Activated T-helper 2 cell treated with anti-CD3 and anti-CD28 coated beads, Interferon-gamma antibody, Interleukin-2, Interleukin-4, amounts not matched to agents 10 μg/mL and 5 μg/mL and 100 μg/mL, durations not matched to agents 14 hours and 24 hours and 36 hours (primary cell): ENCODE measurements around the gene ESR1. TPM values are rescaled to one million over a fixed set of nuclear protein-coding genes. Genes with fewer than 3 reads are reported as not detected.
"Not testable (repeated sequence)": the region's sequence is repeated elsewhere in the genome, so short reads cannot be mapped to it uniquely, and the experiment has no call there.

ENCODE experiments used
- DNase-seq: peaks from one replicate; pipeline ENCODE4 v3.0.0; 2021; ENCODE audit warnings: low spot score
- H3K27ac Mint-ChIP-seq: one replicate; pipeline ENCODE4 v1.8.0; 2021; ENCODE audit warnings: mixed read lengths
- H3K27me3 Mint-ChIP-seq: one replicate; pipeline ENCODE4 v1.8.0; 2021; ENCODE audit warnings: low read depth, mixed read lengths
- H3K36me3 Mint-ChIP-seq: one replicate; pipeline ENCODE4 v1.8.0; 2021; ENCODE audit warnings: low read depth, mixed read lengths
- H3K4me1 Mint-ChIP-seq: one replicate; pipeline ENCODE4 v1.8.0; 2021; ENCODE audit warnings: low read depth, mixed read lengths
- H3K4me3 Mint-ChIP-seq: one replicate; pipeline ENCODE4 v1.8.0; 2021; ENCODE audit warnings: low read depth, mild to moderate bottlenecking, moderate library complexity, mixed read lengths
- H3K9me3 Mint-ChIP-seq: one replicate; pipeline ENCODE4 v1.8.0; 2021; ENCODE audit warnings: mixed read lengths
- intact Hi-C: fragments of 100-400 bp; cut with micrococcal nuclease; formaldehyde crosslinking; loops from one replicate; pipeline ENCODE4 v1.15.1; 2023
- total RNA-seq: library from RNA; stranded (reverse); gene quantifications from 2 replicates; pipeline ENCODE4 v1.2.3, GENCODE V29; 2022

The ESR1 gene
- total RNA-seq, 1 donor from 2014 or later, result not detected

DNA sequence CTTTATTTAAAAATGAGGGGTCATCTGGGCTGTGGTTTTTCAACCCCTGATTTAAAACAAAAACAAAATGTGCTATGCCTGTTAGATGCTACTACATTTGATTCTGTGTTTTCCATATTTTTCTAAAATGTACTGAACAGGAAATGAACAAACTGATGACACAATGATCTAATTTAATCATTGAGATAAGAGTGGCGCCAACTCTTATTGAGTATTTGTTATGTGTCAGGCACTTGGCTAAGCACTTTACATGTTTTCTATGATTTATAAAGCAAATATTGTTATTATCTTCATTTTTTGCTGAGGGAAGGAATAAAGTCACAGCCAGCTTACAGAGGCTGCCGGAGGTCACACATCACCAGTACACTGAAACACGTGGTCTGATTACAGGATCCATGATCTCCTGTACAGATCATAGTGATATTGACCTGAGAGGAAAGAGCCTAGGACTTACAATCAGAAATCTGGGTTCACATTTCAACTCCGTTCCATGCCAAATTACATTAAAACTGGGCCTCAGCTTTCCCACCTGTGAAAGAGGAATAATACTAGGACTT lies 166.7 kb downstream of the ESR1 start:
- no peak overlapping the region for H3K27ac Mint-ChIP-seq
- no peak for DNase-seq
- intact Hi-C loops, result no loop called here
- no peaks in the 10 kb centered on the region for H3K36me3 Mint-ChIP-seq
- H3K4me1 Mint-ChIP-seq, result no peaks in the 10 kb centered on the region
- H3K9me3 Mint-ChIP-seq, result no peaks in the 10 kb centered on the region
- no peak overlapping the region for H3K4me3 Mint-ChIP-seq
- H3K27me3 Mint-ChIP-seq, result peaks cover 5% of the 10 kb centered on the region

DNA sequence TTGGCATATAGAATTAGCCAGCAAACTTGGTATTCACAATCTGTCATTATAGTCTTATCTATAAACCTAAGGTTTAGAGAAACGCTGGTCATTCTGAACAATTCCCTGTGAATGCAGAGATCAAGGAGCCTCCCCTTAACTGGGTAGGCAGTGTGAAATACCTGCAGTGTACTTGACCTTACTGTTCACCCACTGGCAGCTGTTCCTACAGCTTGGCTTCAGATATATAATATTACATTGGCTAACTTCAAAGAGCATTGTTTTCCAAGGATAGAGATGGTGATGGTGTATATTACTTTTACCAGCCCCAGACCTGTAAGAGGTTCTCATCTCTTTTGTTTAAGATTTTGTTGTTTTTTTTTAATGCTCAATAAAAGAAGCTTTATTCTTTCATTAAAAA lies 168.3 kb downstream of the ESR1 start:
- no peaks in the 10 kb centered on the region for H3K36me3 Mint-ChIP-seq
- no peak overlapping the region for H3K4me3 Mint-ChIP-seq
- no peak overlapping the region for H3K27ac Mint-ChIP-seq
- no peaks in the 10 kb centered on the region for H3K9me3 Mint-ChIP-seq
- intact Hi-C loops, result no loop called here
- peaks cover 4% of the 10 kb centered on the region for H3K27me3 Mint-ChIP-seq
- DNase-seq, result no peak
- H3K4me1 Mint-ChIP-seq, result no peaks in the 10 kb centered on the region

DNA sequence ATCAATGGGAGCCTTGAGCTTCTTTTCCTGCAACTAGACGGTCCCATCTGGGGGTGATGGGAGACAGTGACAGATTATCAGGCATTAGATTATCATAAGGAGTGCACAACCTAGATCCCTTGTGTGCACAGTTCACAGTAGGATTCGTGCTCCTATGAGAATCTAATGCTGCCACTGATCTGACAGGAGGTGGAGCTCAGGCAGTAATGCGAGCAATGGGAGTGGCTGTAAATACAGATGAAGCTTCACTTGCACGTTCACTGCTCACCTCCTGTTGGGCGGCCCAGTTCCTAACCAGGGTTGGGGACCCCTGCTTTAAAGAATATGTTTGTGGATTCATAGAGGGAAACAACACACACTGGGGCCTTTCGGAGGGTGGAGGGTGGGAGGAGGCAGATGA lies 180.7 kb downstream of the ESR1 start:
- H3K27me3 Mint-ChIP-seq, H3K27ac Mint-ChIP-seq, H3K36me3 Mint-ChIP-seq, H3K9me3 Mint-ChIP-seq, intact Hi-C loops, DNase-seq, H3K4me1 Mint-ChIP-seq, H3K4me3 Mint-ChIP-seq: not testable (repeated sequence)

DNA sequence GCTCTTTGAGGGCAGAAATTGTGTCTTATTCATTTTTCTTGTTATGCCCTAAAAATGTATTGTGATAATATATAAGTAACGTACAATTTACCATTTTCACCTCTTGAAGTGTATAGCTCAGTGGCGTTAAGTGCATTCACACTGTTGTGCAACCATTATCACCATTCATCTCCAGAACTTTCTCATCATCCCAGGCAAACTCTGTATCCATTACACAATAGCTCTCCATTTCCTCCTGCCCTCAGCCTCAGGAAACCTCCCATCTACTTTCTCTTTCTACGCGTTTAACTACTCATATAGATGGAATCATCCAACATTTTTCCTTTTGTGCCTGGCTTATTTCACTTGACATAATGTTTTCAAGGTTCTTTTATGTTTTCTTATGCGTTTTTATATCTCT lies 184.6 kb downstream of the ESR1 start:
- Mint-ChIP-seq H3K4me3 (no peak overlapping the region), H3K27ac (no peak overlapping the region), H3K36me3 (no peaks in the 10 kb centered on the region), H3K9me3 (no peaks in the 10 kb centered on the region), H3K27me3 (no peaks in the 10 kb centered on the region), H3K4me1 (no peaks in the 10 kb centered on the region)
- intact Hi-C loops, result no loop called here
- no peak for DNase-seq

DNA sequence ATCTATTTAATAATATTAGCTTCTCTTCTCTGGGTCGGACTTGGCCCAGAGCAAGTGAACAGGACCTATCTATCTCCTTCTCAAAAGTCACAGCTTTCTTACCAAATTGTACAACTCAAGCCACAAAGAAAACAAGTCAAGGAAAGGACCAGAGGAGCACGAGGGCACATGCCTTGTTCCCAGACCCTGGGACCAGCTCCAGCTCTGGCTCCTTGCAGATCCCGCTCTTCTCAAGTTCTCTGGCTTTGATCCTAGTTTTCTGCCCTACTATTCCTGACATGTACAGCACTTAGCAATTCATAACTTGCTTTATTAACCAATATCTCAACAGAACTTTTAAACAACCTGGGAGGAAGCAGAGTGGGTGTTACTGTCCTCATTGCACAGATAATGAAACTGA lies 185.9 kb downstream of the ESR1 start:
- intact Hi-C loops, result no loop called here
- H3K27me3 Mint-ChIP-seq, result no peaks in the 10 kb centered on the region
- no peak overlapping the region for H3K4me3 Mint-ChIP-seq
- H3K36me3 Mint-ChIP-seq, result no peaks in the 10 kb centered on the region
- no peaks in the 10 kb centered on the region for H3K4me1 Mint-ChIP-seq
- H3K27ac Mint-ChIP-seq, result no peak overlapping the region
- DNase-seq, result no peak
- H3K9me3 Mint-ChIP-seq, result no peaks in the 10 kb centered on the region

DNA sequence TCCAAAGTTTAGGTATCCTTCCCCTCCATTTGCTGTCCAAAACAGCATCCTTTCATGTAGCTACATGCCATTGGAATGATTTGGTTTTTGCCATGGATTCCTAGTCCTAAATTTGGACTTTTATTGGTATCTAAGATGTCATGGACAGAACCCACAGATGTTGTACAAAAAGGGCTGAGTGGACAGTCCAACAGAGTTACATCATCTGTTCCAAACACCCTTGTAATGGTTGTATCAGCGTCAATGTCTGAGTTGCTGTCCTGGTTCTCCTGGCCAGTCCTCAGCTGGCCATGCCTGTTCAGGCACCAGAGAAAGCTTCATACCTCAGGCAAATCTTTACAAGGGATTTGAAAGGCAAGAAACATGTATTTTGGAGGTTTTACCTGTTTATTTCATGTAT lies 191.3 kb downstream of the ESR1 start:
- H3K4me3 Mint-ChIP-seq, result no peak overlapping the region
- no peak overlapping the region for H3K27ac Mint-ChIP-seq
- no peak for DNase-seq
- H3K4me1 Mint-ChIP-seq, result no peaks in the 10 kb centered on the region
- intact Hi-C loops, result no loop called here
- H3K9me3 Mint-ChIP-seq, result no peaks in the 10 kb centered on the region
- no peaks in the 10 kb centered on the region for H3K36me3 Mint-ChIP-seq
- H3K27me3 Mint-ChIP-seq, result peaks cover 1% of the 10 kb centered on the region

DNA sequence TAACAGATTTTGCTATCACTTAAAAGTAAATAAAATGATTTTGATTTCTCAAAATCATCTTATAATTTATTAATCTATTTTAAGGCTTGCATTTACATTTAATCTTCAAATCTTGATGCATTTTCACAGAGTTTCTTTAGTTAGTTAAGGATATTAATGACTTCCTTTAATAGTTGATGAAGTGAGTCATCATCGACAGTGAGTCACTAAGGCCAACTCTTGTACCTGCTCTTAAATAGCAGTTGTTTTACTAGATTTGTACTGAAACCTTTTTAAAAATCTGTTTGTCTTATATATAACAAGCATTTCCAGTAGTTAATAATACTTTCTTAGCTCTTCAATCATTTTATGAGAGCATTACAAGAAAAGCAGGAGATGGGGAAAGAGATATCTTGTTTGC lies 191.7 kb downstream of the ESR1 start:
- intact Hi-C loops, result no loop called here
- H3K27ac Mint-ChIP-seq, result no peak overlapping the region
- H3K36me3 Mint-ChIP-seq, result no peaks in the 10 kb centered on the region
- no peak overlapping the region for H3K4me3 Mint-ChIP-seq
- H3K4me1 Mint-ChIP-seq, result no peaks in the 10 kb centered on the region
- DNase-seq, result no peak
- no peaks in the 10 kb centered on the region for H3K9me3 Mint-ChIP-seq
- H3K27me3 Mint-ChIP-seq, result peaks cover 1% of the 10 kb centered on the region

DNA sequence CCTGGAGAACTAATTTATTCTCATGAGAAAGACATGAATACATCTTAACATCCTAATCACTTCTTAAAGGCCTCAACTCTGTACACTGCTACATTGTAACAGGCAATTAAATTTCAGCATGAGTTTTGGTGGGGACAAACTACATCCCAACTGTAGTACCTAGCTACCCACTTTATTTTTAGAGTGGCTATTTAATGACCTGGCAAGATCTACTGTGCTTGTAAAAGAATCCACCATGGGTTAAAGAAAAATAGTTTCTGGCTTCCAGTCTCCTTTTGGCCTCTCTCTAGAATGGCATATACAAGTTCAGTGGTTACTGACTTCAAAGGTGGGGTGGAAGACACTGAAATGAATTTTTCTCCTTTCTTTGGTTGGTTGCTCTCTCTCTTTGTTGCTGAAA lies 193.9 kb downstream of the ESR1 start:
- DNase-seq, result no peak
- no peak overlapping the region for H3K4me3 Mint-ChIP-seq
- no peaks in the 10 kb centered on the region for H3K4me1 Mint-ChIP-seq
- no peak overlapping the region for H3K27ac Mint-ChIP-seq
- peaks cover 1% of the 10 kb centered on the region for H3K27me3 Mint-ChIP-seq
- intact Hi-C loops, result no loop called here
- no peaks in the 10 kb centered on the region for H3K9me3 Mint-ChIP-seq
- H3K36me3 Mint-ChIP-seq, result no peaks in the 10 kb centered on the region

DNA sequence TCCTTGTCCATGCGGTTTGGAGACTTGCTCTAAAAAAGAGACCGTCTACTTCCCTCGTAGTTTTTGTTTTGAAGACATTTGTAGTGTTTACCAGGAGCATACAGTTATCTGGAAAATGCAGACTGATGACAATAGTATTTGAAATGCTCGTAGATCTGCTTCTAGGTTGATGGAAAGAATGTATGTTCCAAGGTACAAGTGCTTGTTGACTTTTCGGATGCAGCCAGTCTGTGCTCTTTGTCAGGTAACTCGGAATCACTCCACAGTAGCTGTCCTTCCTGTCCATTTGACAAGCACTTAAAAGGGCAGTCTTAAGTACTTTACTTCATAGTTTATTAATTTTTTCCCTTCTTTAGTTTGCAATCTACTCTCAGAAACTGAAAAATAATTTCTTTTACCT lies 194.8 kb downstream of the ESR1 start:
- Mint-ChIP-seq H3K4me3 (no peak overlapping the region), H3K9me3 (no peaks in the 10 kb centered on the region), H3K36me3 (no peaks in the 10 kb centered on the region), H3K4me1 (no peaks in the 10 kb centered on the region), H3K27ac (no peak overlapping the region), H3K27me3 (peaks cover 2% of the 10 kb centered on the region)
- intact Hi-C loops, result no loop called here
- DNase-seq, result no peak

DNA sequence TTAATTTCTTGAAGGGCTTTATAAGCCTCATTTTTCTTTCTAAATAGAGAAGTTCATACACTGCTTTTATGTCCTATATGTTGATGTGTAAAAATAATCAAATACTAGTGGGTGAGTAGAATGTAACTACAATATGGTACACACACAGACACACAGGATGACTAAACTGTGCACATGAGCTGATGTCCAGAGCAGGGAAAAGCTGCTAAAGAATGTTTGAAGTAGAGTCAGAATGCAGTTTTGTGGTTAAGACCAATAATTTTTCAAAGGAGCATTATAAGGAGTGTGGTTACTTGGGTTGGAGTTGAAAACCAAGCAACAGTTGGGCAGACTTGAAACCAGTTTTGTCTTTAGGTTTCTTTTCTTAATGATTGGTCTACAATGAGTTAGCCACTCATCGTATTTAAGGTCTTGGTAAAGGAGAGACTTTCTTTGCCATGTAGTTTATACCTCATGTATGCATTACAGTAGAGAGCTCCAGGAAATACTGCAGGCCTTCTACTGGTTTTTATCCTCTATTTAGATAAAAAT lies 196.6 kb downstream of the ESR1 start:
- Mint-ChIP-seq H3K27me3 (peaks cover 2% of the 10 kb centered on the region), H3K27ac (no peak overlapping the region), H3K36me3 (no peaks in the 10 kb centered on the region), H3K4me3 (no peak overlapping the region), H3K9me3 (no peaks in the 10 kb centered on the region), H3K4me1 (no peaks in the 10 kb centered on the region)
- no peak for DNase-seq
- intact Hi-C loops, result no loop called here

DNA sequence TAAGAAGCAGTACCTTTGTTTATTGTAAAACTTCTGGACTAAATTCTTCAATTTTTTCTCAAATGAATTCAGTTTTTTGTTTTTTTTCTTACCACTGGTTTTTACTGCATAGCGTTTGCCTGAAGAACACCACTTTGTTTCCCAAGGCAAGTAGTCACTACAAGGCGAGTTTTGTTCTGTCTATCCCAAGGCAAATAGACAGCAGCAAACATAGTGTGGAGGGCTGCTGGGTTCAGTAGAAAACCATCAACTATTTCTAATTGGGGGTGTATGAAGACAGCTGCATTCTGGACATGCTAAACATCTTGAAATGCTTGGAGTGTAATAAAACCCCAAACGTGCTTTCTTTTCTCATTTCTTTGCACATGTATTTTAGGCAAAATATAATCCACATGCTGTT lies 197.4 kb downstream of the ESR1 start:
- intact Hi-C loops, result no loop called here

DNA sequence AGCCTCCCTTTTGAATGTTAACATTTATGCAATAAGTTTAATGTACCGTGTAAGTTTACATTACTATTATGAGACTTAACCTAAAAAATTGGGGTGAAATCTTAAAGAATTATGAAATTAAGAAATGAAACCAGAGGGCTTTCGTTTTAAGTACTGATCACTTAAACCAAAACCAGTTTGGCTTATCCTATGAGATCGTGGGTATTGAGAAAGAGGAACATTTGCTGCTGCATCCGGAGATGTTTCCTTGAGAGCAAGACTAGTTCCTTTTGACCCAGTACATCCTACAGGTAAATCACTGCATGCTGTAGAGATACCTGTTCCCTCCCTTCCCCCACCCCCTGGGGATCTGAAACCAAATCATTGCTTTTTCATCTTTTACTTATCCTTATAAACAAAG lies 201.3 kb downstream of the ESR1 start:
- no peaks in the 10 kb centered on the region for H3K36me3 Mint-ChIP-seq
- no peaks in the 10 kb centered on the region for H3K4me1 Mint-ChIP-seq
- H3K27me3 Mint-ChIP-seq, result peaks cover 1% of the 10 kb centered on the region
- intact Hi-C loops, result no loop called here
- no peaks in the 10 kb centered on the region for H3K9me3 Mint-ChIP-seq
- DNase-seq, result no peak
- no peak overlapping the region for H3K4me3 Mint-ChIP-seq
- no peak overlapping the region for H3K27ac Mint-ChIP-seq

More for the DNA sequence above, 197.4 kb downstream of the ESR1 start:
- no peak overlapping the region for H3K4me3 Mint-ChIP-seq
- no peak for DNase-seq
- peaks cover 2% of the 10 kb centered on the region for H3K27me3 Mint-ChIP-seq
- no peaks in the 10 kb centered on the region for H3K36me3 Mint-ChIP-seq
- no peaks in the 10 kb centered on the region for H3K9me3 Mint-ChIP-seq
- no peaks in the 10 kb centered on the region for H3K4me1 Mint-ChIP-seq
- no peak overlapping the region for H3K27ac Mint-ChIP-seq

DNA sequence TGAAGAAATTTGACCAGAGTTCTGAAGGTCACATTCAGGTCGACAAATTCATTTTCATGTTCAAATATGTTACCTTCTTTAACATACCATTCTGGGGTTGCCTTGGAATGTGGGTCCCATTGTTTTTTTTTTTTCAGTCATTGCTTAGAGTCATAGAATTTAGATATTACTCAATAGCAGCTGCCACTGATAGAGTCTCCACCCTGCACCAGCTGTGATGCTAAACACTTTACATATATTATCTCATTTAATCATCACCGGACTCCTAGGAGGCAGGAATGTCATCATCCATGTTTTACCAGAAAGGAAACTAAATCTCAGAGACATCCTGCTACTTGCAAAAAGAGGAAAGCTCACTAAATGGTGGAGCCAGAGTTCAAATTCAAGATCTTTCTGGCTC lies 204.7 kb downstream of the ESR1 start:
- no peak for DNase-seq
- no peaks in the 10 kb centered on the region for H3K9me3 Mint-ChIP-seq
- H3K27me3 Mint-ChIP-seq, result no peaks in the 10 kb centered on the region
- no peak overlapping the region for H3K4me3 Mint-ChIP-seq
- no peaks in the 10 kb centered on the region for H3K36me3 Mint-ChIP-seq
- intact Hi-C loops, result no loop called here
- no peaks in the 10 kb centered on the region for H3K4me1 Mint-ChIP-seq
- H3K27ac Mint-ChIP-seq, result no peak overlapping the region

DNA sequence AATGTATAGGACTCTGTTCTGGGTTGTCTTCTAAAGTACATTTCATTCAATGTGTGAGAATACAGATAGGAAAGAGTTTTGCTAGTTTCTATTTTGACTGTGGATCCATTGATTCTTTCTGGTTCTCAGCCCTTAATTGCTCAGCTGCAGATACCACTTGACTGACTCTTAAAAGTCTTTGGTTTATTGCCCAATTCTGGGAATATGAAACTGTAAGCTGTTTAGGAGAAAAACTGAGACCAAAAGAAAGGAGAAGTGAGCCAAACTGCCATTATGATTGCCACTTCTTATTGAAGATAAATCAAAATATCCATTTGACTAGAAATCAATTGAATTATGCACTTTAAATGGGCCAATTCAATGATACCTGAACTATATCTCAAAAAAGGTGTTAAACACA lies 211.4 kb downstream of the ESR1 start:
- H3K27ac Mint-ChIP-seq, result no peak overlapping the region
- intact Hi-C loops, result no loop called here
- no peak overlapping the region for H3K4me3 Mint-ChIP-seq
- H3K36me3 Mint-ChIP-seq, result no peaks in the 10 kb centered on the region
- H3K4me1 Mint-ChIP-seq, result no peaks in the 10 kb centered on the region
- no peaks in the 10 kb centered on the region for H3K27me3 Mint-ChIP-seq
- H3K9me3 Mint-ChIP-seq, result no peaks in the 10 kb centered on the region
- no peak for DNase-seq
